Measurements from ENCODE around the gene PRKRIP1.

DNA sequence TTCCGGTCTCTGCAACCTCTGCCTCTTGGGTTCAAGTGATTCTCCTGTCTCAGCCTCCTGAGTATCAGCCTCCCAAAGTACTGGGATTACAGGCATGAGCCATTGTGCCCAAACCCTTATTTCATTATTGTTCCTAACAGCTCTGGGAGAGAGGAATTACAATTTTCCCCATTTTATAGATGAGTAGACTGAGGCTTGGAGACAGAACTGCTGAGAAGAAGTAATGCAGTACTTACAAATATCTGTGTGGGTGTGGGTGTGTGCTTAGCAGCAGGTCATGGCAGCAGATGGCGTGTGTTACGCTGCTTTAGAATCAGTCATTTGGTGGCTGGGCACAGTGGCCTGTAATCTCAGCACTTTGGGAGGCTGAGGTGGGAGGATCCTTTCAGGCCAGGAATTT lies 7.4 kb downstream of the PRKRIP1 start:
- TF ChIP-seq POLR2AphosphoS5 (IDR thresholded peaks at IDR 0.05; ENCODE audit: low read depth, low read length) (no peak), POLR2A (IDR thresholded peaks at IDR 0.05; ENCODE audit: low read depth, low read length) (no peak), TAF1 (IDR thresholded peaks at IDR 0.05; ENCODE audit: borderline replicate concordance, low read depth, low read length) (no peak)

Data from GM12892 (cell line).